ENCODE results near the gene EIF2B4.
A peak's percentile ranks its signal among the peaks of the same experiment; 100 is the strongest.
"Not testable (repeated sequence)": the region's sequence is repeated elsewhere in the genome, so short reads cannot be mapped to it uniquely, and the experiment has no call there.

The EIF2B4 gene

DNA sequence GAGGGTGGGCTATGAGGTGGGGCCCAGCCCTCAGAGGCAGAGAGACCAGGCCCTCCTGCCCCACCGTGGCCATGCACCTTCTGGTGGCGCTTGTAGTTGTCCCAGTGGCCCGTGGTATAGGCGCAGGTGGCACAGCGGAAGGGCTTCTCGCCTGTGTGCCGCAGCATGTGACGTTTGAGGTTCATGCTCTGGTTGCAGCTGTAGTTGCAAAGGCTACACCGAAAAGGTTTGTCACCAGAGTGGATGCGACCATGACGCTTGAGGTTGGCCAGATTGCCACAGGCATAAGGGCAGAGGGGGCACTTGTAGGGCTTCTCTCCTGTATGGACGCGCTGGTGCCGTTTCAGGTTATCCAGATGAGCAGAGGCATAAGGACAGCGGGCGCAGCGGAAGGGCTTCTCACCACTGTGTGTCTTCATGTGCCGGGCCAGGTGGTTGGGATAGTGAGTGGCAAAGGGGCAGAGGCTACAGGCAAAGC lies 7.5 kb upstream of the EIF2B4 start:
- no peak for DNase-seq

DNA sequence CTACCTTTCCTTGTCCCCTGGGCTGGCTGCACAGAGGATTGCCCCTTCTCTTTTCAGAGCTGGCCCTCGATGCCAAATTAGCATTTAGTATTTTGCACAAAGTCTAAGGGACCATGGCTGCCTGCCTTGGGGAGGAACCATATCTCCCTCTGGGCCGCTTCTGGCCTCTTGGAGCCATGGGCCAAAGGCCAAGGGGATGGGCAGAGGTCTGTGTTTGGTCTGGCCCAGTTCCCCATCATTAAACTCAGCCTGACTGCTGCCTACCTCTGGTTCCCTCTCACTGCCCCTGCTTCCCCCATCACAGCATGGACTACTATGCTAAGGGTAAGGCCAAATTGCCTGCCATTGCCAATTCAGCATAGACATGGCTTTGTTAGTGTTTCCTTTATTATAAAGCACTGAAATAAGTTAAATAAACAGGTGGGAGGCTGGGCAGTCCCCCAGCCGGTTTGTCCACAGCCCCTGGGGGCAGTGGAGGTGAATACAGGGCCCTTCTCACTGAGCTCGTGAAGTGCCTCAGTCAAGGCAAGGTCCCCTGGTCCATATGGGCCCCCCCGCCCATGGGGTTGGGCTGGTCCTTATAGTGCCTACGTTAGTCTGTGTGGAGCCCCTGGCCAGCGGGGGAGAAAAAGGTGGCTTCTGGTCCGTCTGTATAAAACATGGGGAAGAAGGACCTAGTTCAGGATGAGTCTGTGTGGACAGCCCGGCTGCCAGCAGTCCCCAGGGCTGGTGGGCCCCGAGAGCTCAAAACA lies 6.9 kb upstream of the EIF2B4 start:
- DNase-seq: no peak

- DNase-seq: no peak
Observed at GRCh38 chr2:27376151-27376865, 6.2 kb upstream of the EIF2B4 start.

DNA sequence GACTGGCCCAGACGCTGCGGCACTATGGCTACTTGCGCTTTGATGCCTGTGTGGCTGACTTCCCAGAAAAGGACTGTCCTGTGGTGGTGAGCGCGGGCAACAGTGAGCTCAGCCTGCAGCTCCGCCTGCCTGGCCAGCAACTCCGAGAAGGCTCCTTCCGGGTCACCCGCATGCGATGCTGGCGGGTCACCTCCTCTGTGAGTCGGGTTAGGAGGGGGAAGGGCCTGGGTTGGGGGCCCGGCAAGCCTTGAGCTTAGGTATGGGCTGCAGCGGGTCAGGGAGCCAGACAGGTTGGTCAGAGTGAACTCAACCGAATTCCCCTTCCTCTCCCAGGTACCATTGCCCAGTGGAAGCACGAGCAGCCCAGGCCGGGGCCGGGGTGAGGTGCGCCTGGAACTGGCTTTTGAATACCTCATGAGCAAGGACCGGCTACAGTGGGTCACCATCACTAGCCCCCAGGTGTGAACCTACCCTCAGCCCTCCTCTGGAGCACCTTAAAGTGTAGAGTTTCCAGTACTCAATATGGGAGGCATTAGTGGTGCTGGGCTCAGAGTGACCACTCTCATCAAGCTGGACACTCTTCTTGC lies 5.5 kb upstream of the EIF2B4 start:
- DNase-seq: no peak

- no peak for DNase-seq
Observed at GRCh38 chr2:27373567-27373966, 3.4 kb upstream of the EIF2B4 start.

- no peak for DNase-seq
Observed at GRCh38 chr2:27372937-27373336, 2.8 kb upstream of the EIF2B4 start.

GRCh38 chr2:27370816-27371620 lies 880 bp upstream of the EIF2B4 start:
- DNase-seq: no peak

- no peak for DNase-seq
Observed at GRCh38 chr2:27369471-27370025, 590 bp downstream of the EIF2B4 start.

DNA sequence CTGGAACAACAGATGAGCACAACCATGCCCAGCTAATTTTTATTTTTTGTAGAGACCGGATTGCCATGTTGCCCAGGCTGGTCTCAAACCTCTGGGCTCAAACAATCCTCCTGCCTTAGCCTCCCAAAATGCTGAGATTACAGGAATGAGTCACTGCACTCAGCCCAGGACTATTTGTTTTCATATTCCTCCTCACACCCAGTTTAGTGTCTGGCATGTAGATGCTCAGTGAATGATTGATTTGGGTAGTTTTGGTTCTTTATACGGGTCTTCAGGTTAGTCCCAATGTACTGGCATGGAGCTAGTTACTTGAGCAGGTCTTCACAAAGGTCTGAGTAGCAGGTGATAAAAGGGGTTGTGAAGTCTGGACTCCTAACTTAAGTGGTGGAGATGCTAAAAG lies 6.2 kb downstream of the EIF2B4 start:
- no peak for DNase-seq

DNA sequence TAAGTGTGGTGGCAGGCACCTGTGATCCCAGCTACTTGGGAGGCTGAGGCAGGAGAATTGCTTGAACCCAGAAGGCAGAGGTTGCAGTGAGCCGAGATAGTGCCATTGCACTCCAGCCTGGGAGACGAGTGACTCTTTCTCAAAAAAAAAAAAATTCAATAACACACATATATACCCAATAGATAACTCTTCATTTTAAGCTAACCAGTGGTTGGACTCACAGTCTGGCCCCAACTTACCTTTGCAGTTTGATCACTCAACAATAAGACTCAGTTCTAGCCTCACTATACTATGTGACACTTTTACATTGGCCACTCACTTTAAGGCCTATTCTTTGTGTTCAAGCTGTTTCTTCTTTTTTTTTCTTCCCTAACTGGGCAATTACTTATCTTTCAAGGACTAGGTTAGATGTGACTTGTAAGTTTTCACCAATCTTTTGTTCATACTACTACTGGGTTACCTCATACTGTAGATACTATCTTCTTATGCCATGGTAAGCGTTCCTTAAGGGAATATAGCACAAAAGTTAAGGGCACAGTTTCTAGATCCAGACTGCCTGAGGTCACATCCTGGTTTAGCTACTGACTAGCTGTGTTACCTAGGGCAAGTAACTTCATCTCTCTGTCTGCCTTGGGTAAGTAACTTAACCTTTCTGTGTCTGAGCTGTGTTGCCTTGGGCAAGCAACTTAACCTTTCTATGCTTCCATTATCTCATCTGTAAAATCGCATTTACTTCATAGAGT lies 7.3 kb downstream of the EIF2B4 start:
- no peak for DNase-seq

GRCh38 chr2:27356382-27357181 lies 13.6 kb downstream of the EIF2B4 start, which contains the start of gene GTF3C2:
GTF3C2 (minus strand) TSS chr2:27356764; CDS start chr2:27343554, 13,210 bp downstream.
- peak; percentile 92 for DNase-seq

GRCh38 chr2:27356056-27356381 lies 14.1 kb downstream of the EIF2B4 start:
- no peak for DNase-seq

DNA sequence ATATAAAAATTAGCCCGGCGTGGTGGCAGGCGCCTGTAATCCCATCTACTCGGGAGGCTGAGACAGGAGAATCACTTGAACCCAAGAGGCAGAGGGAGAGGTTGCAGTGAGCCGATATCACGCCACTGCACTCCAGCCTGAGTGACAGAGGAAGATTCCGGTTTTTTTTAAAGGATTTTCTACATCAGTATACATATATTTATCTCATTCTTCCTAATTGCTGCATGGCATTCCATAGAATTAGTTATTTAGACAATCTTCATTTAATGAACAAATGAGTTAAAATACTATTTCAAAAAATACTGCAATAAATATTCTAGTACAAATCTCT lies 15.6 kb downstream of the EIF2B4 start:
- DNase-seq: no peak

DNA sequence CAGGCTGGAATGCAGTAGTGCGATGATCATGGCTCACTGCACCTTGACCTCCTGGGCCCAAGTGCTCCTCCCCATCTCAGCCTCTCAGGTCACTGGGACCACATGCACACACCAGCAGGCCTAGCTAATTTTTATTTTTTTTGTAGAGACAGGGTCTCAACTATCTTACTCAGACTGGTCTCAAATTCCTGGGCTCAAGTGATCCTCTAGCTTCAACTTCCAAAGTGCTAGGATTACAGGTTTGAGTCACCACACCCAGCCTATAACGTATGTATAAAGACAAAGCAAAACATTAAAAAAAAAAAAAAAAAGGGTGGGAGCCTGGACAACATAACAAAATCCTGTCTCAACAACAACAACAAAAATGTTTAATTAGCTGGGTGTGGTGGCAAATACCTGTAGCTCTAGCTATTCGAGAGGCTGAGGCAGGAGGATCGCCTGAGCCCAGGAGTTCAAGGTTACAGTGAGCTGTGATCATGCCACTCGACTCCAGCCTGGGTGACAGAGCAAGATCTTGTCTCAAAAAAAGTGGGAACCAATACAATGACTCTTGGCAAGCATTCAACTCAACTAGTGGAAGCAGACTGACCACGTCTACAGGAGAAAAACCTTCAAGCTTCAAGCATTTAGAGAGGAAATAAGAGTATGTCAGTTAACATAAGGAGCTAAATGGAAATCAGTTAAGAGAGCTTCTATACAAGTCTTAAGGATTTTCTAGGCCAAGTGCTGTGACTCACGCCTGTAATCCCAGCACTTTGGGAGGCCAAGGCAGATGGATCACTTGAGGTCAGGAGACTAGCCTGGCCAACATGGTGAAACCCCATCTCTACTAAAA lies 16.2 kb downstream of the EIF2B4 start:
- DNase-seq: no peak

DNA sequence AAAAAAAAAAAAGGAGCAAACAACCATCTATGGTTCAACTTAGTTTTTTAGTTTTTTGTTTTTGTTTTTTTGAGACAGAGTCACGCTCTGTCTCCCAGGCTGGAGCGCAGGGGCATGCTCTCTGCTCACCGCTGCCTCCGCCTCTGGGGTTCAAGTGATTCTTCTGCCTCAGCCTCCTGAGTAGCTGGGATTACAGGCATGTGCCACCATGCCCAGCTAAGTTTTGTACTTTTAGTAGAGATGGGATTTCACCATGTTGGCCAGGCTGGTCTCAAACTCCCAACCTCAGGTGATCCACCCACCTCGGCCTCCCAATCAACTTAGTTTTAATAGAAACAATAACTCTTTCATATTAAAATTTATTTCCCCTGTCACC lies 16.8 kb downstream of the EIF2B4 start:
- not testable (repeated sequence) for DNase-seq

GRCh38 chr2:27351802-27352598 lies 18.1 kb downstream of the EIF2B4 start:
- no peak for DNase-seq

- DNase-seq: no peak
Observed at GRCh38 chr2:27350106-27350693, 19.9 kb downstream of the EIF2B4 start.

DNA sequence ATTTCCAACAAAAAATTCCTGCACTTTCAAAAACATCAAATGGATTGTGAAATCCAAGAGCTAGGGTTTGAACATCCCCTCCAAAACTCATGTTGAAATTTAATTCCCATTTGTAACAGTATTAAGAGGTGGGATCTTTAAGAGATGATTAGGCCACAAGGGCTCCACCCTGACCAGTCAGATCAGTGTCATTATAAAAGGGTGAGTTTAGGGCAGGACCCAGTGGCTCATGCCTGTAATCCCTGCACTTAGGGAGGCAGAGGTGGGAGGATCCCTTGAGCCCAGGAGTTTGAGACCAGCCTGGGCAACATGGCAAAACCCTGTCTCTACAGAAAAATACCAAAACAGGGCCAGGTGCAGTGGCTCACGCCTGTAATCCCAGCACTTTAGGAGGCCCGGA lies 22.5 kb downstream of the EIF2B4 start:
- DNase-seq: no peak

DNA sequence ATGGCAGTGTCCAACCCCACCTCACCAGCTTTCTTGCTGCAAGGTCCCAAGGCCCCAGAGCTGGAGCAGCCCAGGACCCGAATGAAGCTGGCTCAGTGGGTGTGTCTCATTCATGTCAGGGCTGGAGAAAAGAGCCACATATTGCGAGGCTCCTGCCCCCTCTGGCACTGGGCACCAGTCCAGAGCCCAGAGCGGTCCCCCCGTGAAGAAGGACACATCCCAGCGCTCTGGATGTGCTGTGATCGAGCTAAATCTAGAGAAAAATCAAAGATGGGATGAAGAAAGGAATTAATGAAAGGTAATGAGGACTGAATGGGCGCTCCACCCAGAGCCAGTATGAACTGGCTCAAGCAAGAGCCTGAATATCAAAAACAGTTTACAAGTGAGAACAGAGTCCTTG lies 34.0 kb downstream of the EIF2B4 start:
- no peak for DNase-seq
